GM21723 (cell line): ENCODE data around the gene NFKBIL1.
"Not testable (repeated sequence)": the region's sequence is repeated elsewhere in the genome, so short reads cannot be mapped to it uniquely, and the experiment has no call there.

Experiments
- ATAC-seq: cut with Tn5 transposase; IDR thresholded peaks from one replicate; pipeline ENCODE4 v1.9.1; 2021; ENCODE audit warnings: mild to moderate bottlenecking, moderate library complexity; ENCODE audit not compliant: unreplicated experiment

Gene NFKBIL1

GRCh38 chr6:31579546-31580437 is 32.4 kb downstream of the NFKBIL1 start:
- no peak for ATAC-seq

GRCh38 chr6:31580438-31580740 is 33.0 kb downstream of the NFKBIL1 start:
- no peak for ATAC-seq

GRCh38 chr6:31580807-31581433 is 33.5 kb downstream of the NFKBIL1 start:
- peak; percentile 54 for ATAC-seq

GRCh38 chr6:31581434-31582229 is 34.2 kb downstream of the NFKBIL1 start:
- no peak for ATAC-seq

- no peak for ATAC-seq
Observed at GRCh38 chr6:31582230-31582643, 34.8 kb downstream of the NFKBIL1 start, which contains the start of gene LTB. TSS of gene LTB (minus strand) at chr6:31582424. CDS start at chr6:31582417, 7 bp downstream.

- no peak for ATAC-seq
Observed at GRCh38 chr6:31585491-31585890, 38.1 kb downstream of the NFKBIL1 start.

- ATAC-seq: no peak
Observed at GRCh38 chr6:31586008-31586407, 38.6 kb downstream of the NFKBIL1 start, which contains the start of gene LST1. TSS of gene LST1 (plus strand) at chr6:31586277. CDS start at chr6:31587300, 1,023 bp downstream.

- ATAC-seq: no peak
Observed at GRCh38 chr6:31586599-31587281, 39.3 kb downstream of the NFKBIL1 start.

- no peak for ATAC-seq
Observed at GRCh38 chr6:31587791-31588777, 40.7 kb downstream of the NFKBIL1 start.

- no peak for ATAC-seq
Observed at GRCh38 chr6:31588871-31589650, 41.7 kb downstream of the NFKBIL1 start.

GRCh38 chr6:31590691-31591090 is 43.3 kb downstream of the NFKBIL1 start:
- ATAC-seq: not testable (repeated sequence)

GRCh38 chr6:31592396-31592771 is 45.0 kb downstream of the NFKBIL1 start:
- no peak for ATAC-seq

GRCh38 chr6:31597006-31597405 is 49.6 kb downstream of the NFKBIL1 start:
- no peak for ATAC-seq

GRCh38 chr6:31607317-31607716 is 59.9 kb downstream of the NFKBIL1 start:
- ATAC-seq: no peak
